HCT116 (cell line): ENCODE measurements around the gene BICDL2. TPM values are rescaled to one million over a fixed set of nuclear protein-coding genes. Genes with fewer than 3 reads are reported as not detected.

ENCODE experiments used
- ATAC-seq: fragments of 200-7000 bp; cut with Tn5 transposase; 2 replicates; pipeline ENCODE4 v1.9.1; 2020; ENCODE audit warnings: mild to moderate bottlenecking, moderate library complexity
- BruUV-seq: library from RNA; stranded (reverse); fragments of 400-500 nt; replicated peaks from 2 replicates; lab custom pipeline; 2021; lab: Mats Ljungman, UMichigan
- CTCF ChIA-PET: fragments of 300-600 bp; sonication (Branson Sonifier 250); formaldehyde crosslinking; loops from one replicate; lab custom pipeline; 2021; ENCODE audit warnings: antibody characterized with exemption; lab: Charles Lee
- POLR2A ChIA-PET: fragments of 300-600, 350-600 bp; sonication (Branson Sonifier 250); formaldehyde crosslinking; loops from one replicate; lab custom pipeline; 2021; ENCODE audit warnings: antibody characterized with exemption; lab: Charles Lee
- RAD21 ChIA-PET, 2 experiments: fragments of 300-600 bp; sonication (Branson Sonifier 250); formaldehyde crosslinking; loops; one replicate each; lab custom pipeline; 2023; ENCODE audit warnings: low total read pairs in 2 of 2; ENCODE audit not compliant: uncharacterized antibody in 2 of 2, unreplicated experiment in 2 of 2, low non-redundant PET in 1 of 2; lab: Charles Lee
- DNase-seq: peaks from one replicate; pipeline ENCODE4 v3.0.0-alpha.2; 2010; ENCODE audit warnings: low read depth, low spot score
- H2AFZ ChIP-seq: fragments of 200-600 bp; shearing (Covaris generic), sonication (generic); 2 replicates; pipeline ENCODE4 v1.6.1; 2017; ENCODE audit warnings: low read depth, mixed run types, mixed read lengths, antibody characterized with exemption, low read length; ENCODE audit not compliant: poor library complexity, severe bottlenecking
- H3K27ac ChIP-seq: 2 replicates; pipeline ENCODE4 v1.5.1; 2012; ENCODE audit warnings: low read depth, low read length
- H3K27me3 ChIP-seq: fragments of 200-600 bp; sonication (generic); 2 replicates; pipeline ENCODE4 v1.6.1; 2016; ENCODE audit warnings: mixed run types, low read length, mixed read lengths; ENCODE audit not compliant: insufficient read depth
- H3K36me3 ChIP-seq, 2 experiments: fragments of 200-500 bp in 1 of 2; fragments of 200-600 bp in 1 of 2; sonication (Bioruptor generic) in 1 of 2; sonication (generic) in 1 of 2; 2 replicates each; pipeline versions ENCODE4 v1.5.1 to v1.6.1; 2014 to 2016; ENCODE audit warnings: low read length in 2 of 2, inconsistent platforms in 1 of 2, mixed read lengths in 1 of 2, mixed run types in 1 of 2; ENCODE audit not compliant: insufficient read depth in 2 of 2, control insufficient read depth in 1 of 2
- H3K4me1 ChIP-seq, 2 experiments: fragments of 200-600 bp in 1 of 2; sonication (generic) in 1 of 2; 2 replicates each; pipeline versions ENCODE4 v1.5.1 to v1.6.1; 2012 to 2017; ENCODE audit warnings: low read length in 2 of 2, inconsistent platforms in 1 of 2, mild to moderate bottlenecking in 1 of 2, mixed read lengths in 1 of 2, mixed run types in 1 of 2, moderate library complexity in 1 of 2; ENCODE audit not compliant: insufficient read depth in 2 of 2, control insufficient read depth in 1 of 2
- H3K4me2 ChIP-seq: fragments of 200-600 bp; sonication (generic); 2 replicates; pipeline ENCODE4 v1.6.1; 2017; ENCODE audit warnings: mixed run types, low read length, mixed read lengths
- H3K4me3 ChIP-seq, 2 experiments: fragments of 200-600 bp in 1 of 2; sonication (generic) in 1 of 2; replicated peaks in 1 of 2; 2 replicates each; pipeline ENCODE4 v1.5.1; 2011 to 2016; ENCODE audit warnings: low read length in 2 of 2, control low read depth in 1 of 2, low read depth in 1 of 2, mild to moderate bottlenecking in 1 of 2, mixed read lengths in 1 of 2, mixed run types in 1 of 2
- H3K79me2 ChIP-seq: fragments of 200-600 bp; sonication (generic); 2 replicates; pipeline ENCODE4 v1.6.1; 2017; ENCODE audit warnings: mild to moderate bottlenecking, mixed run types, low read length, moderate library complexity, mixed read lengths; ENCODE audit not compliant: insufficient read depth
- H3K9ac ChIP-seq: fragments of 200-600 bp; sonication (generic); 2 replicates; pipeline ENCODE4 v1.6.1; 2016; ENCODE audit warnings: low read length, mixed read lengths
- H3K9me2 ChIP-seq: fragments of 200-600 bp; sonication (generic), shearing (Covaris generic); 2 replicates; pipeline ENCODE4 v1.6.1; 2017; ENCODE audit warnings: mixed run types, mild to moderate bottlenecking, moderate library complexity; ENCODE audit not compliant: insufficient read depth
- H3K9me3 ChIP-seq, 2 experiments: fragments of 200-500 bp in 1 of 2; fragments of 200-600 bp in 1 of 2; sonication (Bioruptor generic) in 1 of 2; sonication (generic) in 1 of 2; 2 replicates each; pipeline ENCODE4 v1.6.1; 2014 to 2017; ENCODE audit warnings: low read length in 2 of 2, mixed read lengths in 2 of 2, inconsistent platforms in 1 of 2, low read depth in 1 of 2, mild to moderate bottlenecking in 1 of 2, mixed run types in 1 of 2, moderate library complexity in 1 of 2; ENCODE audit not compliant: control insufficient read depth in 1 of 2, insufficient read depth in 1 of 2
- H4K20me1 ChIP-seq: fragments of 200-600 bp; sonication (generic), shearing (Covaris generic); 2 replicates; pipeline ENCODE4 v1.6.1; 2017; ENCODE audit warnings: mixed run types, mild to moderate bottlenecking, moderate library complexity; ENCODE audit not compliant: insufficient read depth
- ATF3 ChIP-seq: IDR thresholded peaks from 2 replicates; pipeline ENCODE4 v1.6.1; 2012
- CEBPB ChIP-seq: IDR thresholded peaks from 2 replicates; pipeline ENCODE4 v1.6.1; 2012; ENCODE audit warnings: low read depth
- EGR1 ChIP-seq: IDR thresholded peaks from 2 replicates; pipeline ENCODE4 v1.6.1; 2012; ENCODE audit warnings: low read depth
- EZH2 ChIP-seq: fragments of 200-600 bp; sonication (generic); IDR thresholded peaks from 2 replicates; pipeline ENCODE4 v1.6.1; 2017; ENCODE audit warnings: antibody characterized with exemption, mixed run types
- FOSL1 ChIP-seq: IDR thresholded peaks from 2 replicates; pipeline ENCODE4 v1.6.1; 2012; ENCODE audit warnings: low read depth
- JUND ChIP-seq: IDR thresholded peaks from 2 replicates; pipeline ENCODE4 v1.6.1; 2012
- POLR2A ChIP-seq: IDR thresholded peaks from 2 replicates; pipeline ENCODE4 v1.7.0; 2011; ENCODE audit warnings: borderline replicate concordance; ENCODE audit not compliant: insufficient read depth, insufficient read length; ENCODE audit errors: extremely low read depth
- POLR2AphosphoS5 ChIP-seq: IDR thresholded peaks from 2 replicates; pipeline ENCODE4 v1.6.1; 2011; ENCODE audit warnings: mild to moderate bottlenecking, low read depth, low read length, moderate library complexity
- RAD21 ChIP-seq: IDR thresholded peaks from 2 replicates; pipeline ENCODE4 v1.6.1; 2012; ENCODE audit warnings: low read depth, mild to moderate bottlenecking
- REST ChIP-seq: IDR thresholded peaks from 2 replicates; pipeline ENCODE4 v1.6.1; 2012; ENCODE audit warnings: low read depth
- SIN3A ChIP-seq: IDR thresholded peaks from 2 replicates; pipeline ENCODE4 v1.6.1; 2012; ENCODE audit warnings: low read depth
- SP1 ChIP-seq: IDR thresholded peaks from 2 replicates; pipeline ENCODE4 v1.6.1; 2012; ENCODE audit warnings: low read depth
- SRF ChIP-seq: IDR thresholded peaks from 2 replicates; pipeline ENCODE4 v1.6.1; 2012; ENCODE audit warnings: low read depth
- TCF7L2 ChIP-seq: IDR thresholded peaks from 2 replicates; pipeline ENCODE4 v1.7.0; 2011; ENCODE audit warnings: borderline replicate concordance, inconsistent platforms; ENCODE audit not compliant: insufficient read depth, insufficient read length; ENCODE audit errors: extremely low read depth
- YY1 ChIP-seq: IDR thresholded peaks from 2 replicates; pipeline ENCODE4 v1.6.1; 2011; ENCODE audit warnings: low read length, low read depth, moderate library complexity, mild to moderate bottlenecking; ENCODE audit not compliant: insufficient replicate concordance; ENCODE audit errors: extremely low read depth
- intact Hi-C: fragments of 100-400 bp; cut with micrococcal nuclease; formaldehyde crosslinking; loops from 2 replicates; pipeline ENCODE4 v1.10.0; 2022
- total RNA-seq: library from RNA; stranded (reverse); gene quantifications from one replicate; pipeline ENCODE4 v1.2.1, GENCODE V29; 2021; ENCODE audit not compliant: unreplicated experiment
- TF ChIP-seq, protein P1 (sequence below), 3 experiments: fragments of 200-600 bp in 1 of 3; sonication (generic) in 1 of 3; IDR thresholded peaks in 2 of 3; conservative IDR thresholded peaks in 1 of 3; 2 replicates each; pipeline ENCODE4 v1.5.1; 2012 to 2017; ENCODE audit warnings: low read depth in 2 of 3, low read length in 2 of 3, antibody characterized with exemption in 1 of 3, borderline replicate concordance in 1 of 3, control low read depth in 1 of 3, mild to moderate bottlenecking in 1 of 3, mixed read lengths in 1 of 3, mixed run types in 1 of 3, moderate library complexity in 1 of 3; ENCODE audit not compliant: insufficient read depth in 1 of 3
- TF ChIP-seq, protein P2 (sequence below): IDR thresholded peaks from 2 replicates; pipeline ENCODE4 v1.6.1; 2011; ENCODE audit warnings: mild to moderate bottlenecking, low read length, moderate library complexity; ENCODE audit not compliant: insufficient replicate concordance; ENCODE audit errors: extremely low read depth

Gene BICDL2
- total RNA-seq, 1 experiment from 2014 or later, result 21.3 TPM

- no peak for ATAC-seq
- Histone ChIP-seq H3K36me3 (no peaks in the 10 kb centered on the region), H3K4me3 (peak overlapping the region; percentile 81 to 87), H3K9ac (peak overlapping the region; percentile 95), H3K9me2 (no peaks in the 10 kb centered on the region), H3K4me1 (peaks cover 0 to 22% of the 10 kb centered on the region in 2 experiments; a peak in 3 of 4 replicates), H3K27ac (peak overlapping the region; percentile 84), H3K4me2 (peak overlapping the region; percentile 95), H4K20me1 (no peaks in the 10 kb centered on the region), H3K9me3 (no peaks in the 10 kb centered on the region), H3K27me3 (no peaks in the 10 kb centered on the region), H2AFZ (no peak overlapping the region), H3K79me2 (no peaks in the 10 kb centered on the region)
- no peak for DNase-seq
- TF ChIP-seq, protein P1, sequence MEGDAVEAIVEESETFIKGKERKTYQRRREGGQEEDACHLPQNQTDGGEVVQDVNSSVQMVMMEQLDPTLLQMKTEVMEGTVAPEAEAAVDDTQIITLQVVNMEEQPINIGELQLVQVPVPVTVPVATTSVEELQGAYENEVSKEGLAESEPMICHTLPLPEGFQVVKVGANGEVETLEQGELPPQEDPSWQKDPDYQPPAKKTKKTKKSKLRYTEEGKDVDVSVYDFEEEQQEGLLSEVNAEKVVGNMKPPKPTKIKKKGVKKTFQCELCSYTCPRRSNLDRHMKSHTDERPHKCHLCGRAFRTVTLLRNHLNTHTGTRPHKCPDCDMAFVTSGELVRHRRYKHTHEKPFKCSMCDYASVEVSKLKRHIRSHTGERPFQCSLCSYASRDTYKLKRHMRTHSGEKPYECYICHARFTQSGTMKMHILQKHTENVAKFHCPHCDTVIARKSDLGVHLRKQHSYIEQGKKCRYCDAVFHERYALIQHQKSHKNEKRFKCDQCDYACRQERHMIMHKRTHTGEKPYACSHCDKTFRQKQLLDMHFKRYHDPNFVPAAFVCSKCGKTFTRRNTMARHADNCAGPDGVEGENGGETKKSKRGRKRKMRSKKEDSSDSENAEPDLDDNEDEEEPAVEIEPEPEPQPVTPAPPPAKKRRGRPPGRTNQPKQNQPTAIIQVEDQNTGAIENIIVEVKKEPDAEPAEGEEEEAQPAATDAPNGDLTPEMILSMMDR (IDR thresholded peaks at IDR 0.05 in 2 of 3, conservative IDR thresholded peaks at IDR 0.05 in 1 of 3; ENCODE audit: borderline replicate concordance in 1 of 3, insufficient read depth in 1 of 3, low read depth in 2 of 3, low read length in 2 of 3), result no peak
- no peak for TF ChIP-seq SP1
- TF ChIP-seq ATF3, result no peak
- TF ChIP-seq POLR2AphosphoS5, result no peak
- TF ChIP-seq EGR1, result no peak
- no peak for TF ChIP-seq SRF
- TF ChIP-seq POLR2A, result no peak
- no peak for TF ChIP-seq RAD21
- no peak for TF ChIP-seq CEBPB
- no peak for TF ChIP-seq EZH2
- no peak for TF ChIP-seq JUND
- TF ChIP-seq YY1, result no peak
- TF ChIP-seq, protein P2, sequence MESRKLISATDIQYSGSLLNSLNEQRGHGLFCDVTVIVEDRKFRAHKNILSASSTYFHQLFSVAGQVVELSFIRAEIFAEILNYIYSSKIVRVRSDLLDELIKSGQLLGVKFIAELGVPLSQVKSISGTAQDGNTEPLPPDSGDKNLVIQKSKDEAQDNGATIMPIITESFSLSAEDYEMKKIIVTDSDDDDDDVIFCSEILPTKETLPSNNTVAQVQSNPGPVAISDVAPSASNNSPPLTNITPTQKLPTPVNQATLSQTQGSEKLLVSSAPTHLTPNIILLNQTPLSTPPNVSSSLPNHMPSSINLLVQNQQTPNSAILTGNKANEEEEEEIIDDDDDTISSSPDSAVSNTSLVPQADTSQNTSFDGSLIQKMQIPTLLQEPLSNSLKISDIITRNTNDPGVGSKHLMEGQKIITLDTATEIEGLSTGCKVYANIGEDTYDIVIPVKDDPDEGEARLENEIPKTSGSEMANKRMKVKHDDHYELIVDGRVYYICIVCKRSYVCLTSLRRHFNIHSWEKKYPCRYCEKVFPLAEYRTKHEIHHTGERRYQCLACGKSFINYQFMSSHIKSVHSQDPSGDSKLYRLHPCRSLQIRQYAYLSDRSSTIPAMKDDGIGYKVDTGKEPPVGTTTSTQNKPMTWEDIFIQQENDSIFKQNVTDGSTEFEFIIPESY, result no peak
- TF ChIP-seq TCF7L2, result no peak
- no peak for TF ChIP-seq FOSL1
- no peak for TF ChIP-seq REST
- TF ChIP-seq SIN3A, result no peak
- ChIA-PET POLR2A (interaction anchor here (1.4 to 1.7 kb wide), 2 partner anchors 12 to 69 kb away, joined by 6 read pairs; no protein-coding TSS in a partner anchor), CTCF (interaction anchor here (1.1 to 2.5 kb wide), 7 partner anchors 11 to 112 kb away, joined by 5 to 16 read pairs (median 9); no protein-coding TSS in a partner anchor), RAD21 (no interaction called here)
- TSS peak; percentile 64 for BruUV-seq
- intact Hi-C loops, result loop anchor here (2.0 to 10.0 kb wide), 2 partner anchors 69 to 115 kb away; no protein-coding TSS in a partner anchor
Observed at GRCh38 chr16:3059723-3060242, 23.0 kb upstream of the BICDL2 start.
